DND-41 (cell line): ENCODE data around the gene CSNK1G1.

ENCODE experiments used
- ATAC-seq: fragments of 200-7000 bp; cut with Tn5 transposase; 3 replicates; pipeline ENCODE4 v1.9.1; 2021; ENCODE audit warnings: low read depth; ENCODE audit not compliant: insufficient read depth
- DNase-seq: peaks from one replicate; pipeline ENCODE4 v3.0.0-alpha.2; 2020
- H2AFZ ChIP-seq: 2 replicates; pipeline ENCODE4 v1.6.0; 2012; ENCODE audit warnings: low read depth, low read length
- H3K27ac ChIP-seq: 2 replicates; pipeline ENCODE4 v1.5.1; 2012; ENCODE audit warnings: low read length, inconsistent platforms
- H3K27me3 ChIP-seq: fragments of 200-600 bp; sonication (generic); 2 replicates; pipeline ENCODE4 v1.6.0; 2012; ENCODE audit warnings: low read length, mild to moderate bottlenecking, inconsistent platforms; ENCODE audit not compliant: insufficient read depth, poor library complexity
- H3K36me3 ChIP-seq: 2 replicates; pipeline ENCODE4 v1.5.1; 2012; ENCODE audit warnings: low read length, inconsistent platforms; ENCODE audit not compliant: insufficient read depth
- H3K4me1 ChIP-seq: 2 replicates; pipeline ENCODE4 v1.5.1; 2012; ENCODE audit warnings: mild to moderate bottlenecking, low read length; ENCODE audit not compliant: insufficient read depth
- H3K4me2 ChIP-seq: 2 replicates; pipeline ENCODE4 v1.6.0; 2012; ENCODE audit warnings: mild to moderate bottlenecking, moderate library complexity, low read length, inconsistent platforms; ENCODE audit not compliant: insufficient read depth
- H3K4me3 ChIP-seq, 2 experiments: fragments of 200-600 bp in 1 of 2; shearing (Covaris generic) in 1 of 2; 2 replicates each; pipeline ENCODE4 v1.5.1; 2012 to 2016; ENCODE audit warnings: inconsistent platforms in 2 of 2, low read length in 2 of 2, mild to moderate bottlenecking in 2 of 2, low read depth in 1 of 2, moderate library complexity in 1 of 2
- H3K79me2 ChIP-seq: 2 replicates; pipeline ENCODE4 v1.6.0; 2012; ENCODE audit warnings: low read length, inconsistent platforms; ENCODE audit not compliant: insufficient read depth
- H3K9ac ChIP-seq: 2 replicates; pipeline ENCODE4 v1.6.0; 2012; ENCODE audit warnings: low read depth, mild to moderate bottlenecking, inconsistent platforms, low read length, moderate library complexity
- H3K9me3 ChIP-seq: 2 replicates; pipeline ENCODE4 v1.5.1; 2012; ENCODE audit warnings: low read length, moderate library complexity, mild to moderate bottlenecking, inconsistent platforms; ENCODE audit not compliant: insufficient read depth, severe bottlenecking
- H4K20me1 ChIP-seq: 2 replicates; pipeline ENCODE4 v1.6.0; 2012; ENCODE audit warnings: low read length; ENCODE audit not compliant: insufficient read depth
- EZH2 ChIP-seq: IDR thresholded peaks from 3 replicates; pipeline ENCODE4 v1.6.1; 2012; ENCODE audit warnings: borderline replicate concordance, low read depth, mild to moderate bottlenecking, moderate library complexity, low read length, inconsistent platforms; ENCODE audit not compliant: severe bottlenecking
- TF ChIP-seq, protein P1 (sequence below): IDR thresholded peaks from 2 replicates; pipeline ENCODE4 v1.5.1; 2012; ENCODE audit warnings: borderline replicate concordance, low read length, moderate library complexity, mild to moderate bottlenecking; ENCODE audit not compliant: poor library complexity, severe bottlenecking; ENCODE audit errors: extremely low read depth

Gene CSNK1G1

DNA sequence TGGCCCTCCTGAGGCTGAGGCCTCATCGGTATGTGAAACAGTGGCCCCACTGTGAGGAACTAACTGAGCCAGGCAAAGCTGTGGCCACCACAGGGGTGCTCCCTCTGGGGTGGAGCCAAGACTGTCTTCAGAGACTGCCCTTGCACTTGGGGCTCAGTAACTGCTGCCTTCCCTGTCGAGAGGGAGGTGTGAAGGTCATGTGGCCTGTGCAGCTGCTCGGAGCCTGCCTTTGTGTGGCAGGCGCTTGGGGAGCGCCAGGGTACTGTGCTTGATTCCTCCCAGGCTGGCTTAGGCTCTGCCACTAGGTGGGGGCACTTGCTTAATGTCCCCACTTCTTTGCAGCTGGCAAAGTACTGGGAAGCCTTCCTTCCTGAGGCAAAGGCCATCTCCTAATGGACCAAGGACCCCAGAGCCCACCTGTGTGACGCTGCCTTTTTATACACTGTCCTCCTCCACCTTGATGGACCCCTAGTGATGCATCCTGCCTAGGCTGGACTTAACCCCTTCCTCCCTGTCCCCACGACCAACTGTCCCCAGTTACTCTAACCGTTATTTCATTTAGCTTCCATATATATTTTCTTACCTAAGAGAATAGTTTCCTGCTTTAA lies 218.6 kb downstream of the CSNK1G1 start:
- Histone ChIP-seq H3K79me2 (no peaks in the 10 kb centered on the region), H3K4me1 (no peaks in the 10 kb centered on the region), H3K9me3 (no peaks in the 10 kb centered on the region), H3K4me3 (no peak overlapping the region), H3K36me3 (peaks cover 66% of the 10 kb centered on the region), H3K27ac (no peak overlapping the region), H3K9ac (no peak overlapping the region), H2AFZ (no peak overlapping the region), H3K27me3 (no peaks in the 10 kb centered on the region), H3K4me2 (no peak overlapping the region), H4K20me1 (no peaks in the 10 kb centered on the region; the same call in 1 of the 2 replicates)
- 0 out of 3 replicates have a peak, but pooled peaks have one; percentile 14 for ATAC-seq
- DNase-seq: no peak
- TF ChIP-seq, protein P1, sequence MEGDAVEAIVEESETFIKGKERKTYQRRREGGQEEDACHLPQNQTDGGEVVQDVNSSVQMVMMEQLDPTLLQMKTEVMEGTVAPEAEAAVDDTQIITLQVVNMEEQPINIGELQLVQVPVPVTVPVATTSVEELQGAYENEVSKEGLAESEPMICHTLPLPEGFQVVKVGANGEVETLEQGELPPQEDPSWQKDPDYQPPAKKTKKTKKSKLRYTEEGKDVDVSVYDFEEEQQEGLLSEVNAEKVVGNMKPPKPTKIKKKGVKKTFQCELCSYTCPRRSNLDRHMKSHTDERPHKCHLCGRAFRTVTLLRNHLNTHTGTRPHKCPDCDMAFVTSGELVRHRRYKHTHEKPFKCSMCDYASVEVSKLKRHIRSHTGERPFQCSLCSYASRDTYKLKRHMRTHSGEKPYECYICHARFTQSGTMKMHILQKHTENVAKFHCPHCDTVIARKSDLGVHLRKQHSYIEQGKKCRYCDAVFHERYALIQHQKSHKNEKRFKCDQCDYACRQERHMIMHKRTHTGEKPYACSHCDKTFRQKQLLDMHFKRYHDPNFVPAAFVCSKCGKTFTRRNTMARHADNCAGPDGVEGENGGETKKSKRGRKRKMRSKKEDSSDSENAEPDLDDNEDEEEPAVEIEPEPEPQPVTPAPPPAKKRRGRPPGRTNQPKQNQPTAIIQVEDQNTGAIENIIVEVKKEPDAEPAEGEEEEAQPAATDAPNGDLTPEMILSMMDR: no peak
- TF ChIP-seq EZH2: no peak

- no peak overlapping the region for H3K4me3 ChIP-seq
- no peaks in the 10 kb centered on the region for H3K79me2 ChIP-seq
- H3K27me3 ChIP-seq: no peaks in the 10 kb centered on the region
- no peak for TF ChIP-seq EZH2
- TF ChIP-seq, protein P1: no peak
- ATAC-seq (no peak), DNase-seq (no peak)
- H3K4me2 ChIP-seq: no peak overlapping the region
- H3K36me3 ChIP-seq: peaks cover 70% of the 10 kb centered on the region
- no peak overlapping the region for H3K27ac ChIP-seq
- no peaks in the 10 kb centered on the region for H3K9me3 ChIP-seq
- H3K9ac ChIP-seq: no peak overlapping the region
- no peaks in the 10 kb centered on the region for H3K4me1 ChIP-seq
- H2AFZ ChIP-seq: no peak overlapping the region
- no peaks in the 10 kb centered on the region for H4K20me1 ChIP-seq
These were observed 219.6 kb downstream of the CSNK1G1 start for GRCh38 chr15:64136347-64136746.

- H3K27me3 ChIP-seq: no peaks in the 10 kb centered on the region
- no peak overlapping the region for H3K4me2 ChIP-seq
- no peak for TF ChIP-seq EZH2
- TF ChIP-seq, protein P1: no peak
- no peak overlapping the region for H3K27ac ChIP-seq
- H3K79me2 ChIP-seq: no peaks in the 10 kb centered on the region
- no peak overlapping the region for H2AFZ ChIP-seq
- no peaks in the 10 kb centered on the region for H3K9me3 ChIP-seq
- H3K4me3 ChIP-seq: no peak overlapping the region
- H3K9ac ChIP-seq: no peak overlapping the region
- DNase-seq (no peak), ATAC-seq (no peak)
- peaks cover 85% of the 10 kb centered on the region for H3K36me3 ChIP-seq
- no peaks in the 10 kb centered on the region for H4K20me1 ChIP-seq
- H3K4me1 ChIP-seq: no peaks in the 10 kb centered on the region
These were observed 221.6 kb downstream of the CSNK1G1 start for GRCh38 chr15:64134345-64134829.
